Non-pigmented ciliary epithelial cell (primary cell): ENCODE results near the gene TRIM43.
"Not testable (repeated sequence)": the region's sequence is repeated elsewhere in the genome, so short reads cannot be mapped to it uniquely, and the experiment has no call there.

Experiments used
- DNase-seq: peaks from one replicate; pipeline ENCODE4 v3.0.0-alpha.2; 2010; ENCODE audit warnings: low read depth

The TRIM43 gene

DNA sequence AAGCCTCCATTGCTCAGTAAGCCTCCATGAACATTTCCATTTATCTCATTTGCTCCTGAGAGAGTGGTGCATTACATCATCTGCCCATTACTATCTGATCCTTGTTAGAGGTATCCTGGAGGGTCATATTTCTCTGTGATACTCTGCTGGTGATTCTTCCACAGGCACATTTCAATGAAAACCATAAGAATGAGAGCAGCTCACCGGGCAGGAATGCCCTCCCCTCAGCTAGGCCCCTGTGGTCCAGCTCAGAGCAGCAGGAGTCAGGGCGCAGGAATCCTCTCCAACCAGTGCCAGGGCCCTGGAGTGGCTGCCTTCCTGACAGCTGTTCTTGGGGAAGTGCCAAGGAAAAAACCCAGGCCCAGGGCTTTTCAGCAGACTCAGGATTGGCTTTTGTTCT is 50.0 kb downstream of the TRIM43 start:
- not testable (repeated sequence) for DNase-seq

DNA sequence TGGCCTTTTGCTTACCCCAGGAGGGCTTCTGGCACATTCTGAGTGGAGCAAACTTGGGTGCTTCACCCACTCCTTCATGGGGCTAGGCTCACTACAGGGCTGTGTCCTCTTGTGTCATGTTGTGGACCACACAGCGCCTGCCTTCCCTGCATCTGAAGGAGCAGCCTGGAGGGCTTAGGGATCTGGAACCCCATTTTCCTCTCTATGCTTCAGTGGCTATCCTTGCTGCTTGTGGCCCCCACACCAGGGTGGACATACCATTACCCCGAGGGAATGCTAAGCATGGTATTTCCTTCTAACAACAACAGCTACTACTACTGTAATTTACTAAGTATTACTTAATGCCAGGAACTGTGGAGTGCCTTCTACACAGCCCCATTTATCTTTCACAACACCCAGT is 50.6 kb downstream of the TRIM43 start:
- DNase-seq: not testable (repeated sequence)

DNA sequence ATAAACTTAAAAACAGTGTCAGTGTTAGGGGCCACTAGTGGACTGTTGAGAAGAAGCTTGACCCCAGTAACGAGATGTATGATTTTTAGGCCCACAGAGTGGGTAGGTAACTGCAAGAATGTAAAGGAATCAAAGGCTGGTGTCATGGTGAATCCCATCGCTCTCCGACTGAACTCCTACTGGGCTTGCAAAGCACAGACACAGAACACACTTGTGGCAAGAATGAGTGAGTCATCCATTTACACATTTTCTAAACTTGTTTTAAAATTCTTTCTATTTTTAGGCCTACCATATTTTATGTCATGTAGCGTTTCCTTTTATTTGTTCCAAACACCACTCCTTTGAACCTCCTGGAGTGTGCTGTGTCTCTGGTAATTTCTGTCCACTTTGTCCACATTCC is 51.1 kb downstream of the TRIM43 start:
- DNase-seq: not testable (repeated sequence)

DNA sequence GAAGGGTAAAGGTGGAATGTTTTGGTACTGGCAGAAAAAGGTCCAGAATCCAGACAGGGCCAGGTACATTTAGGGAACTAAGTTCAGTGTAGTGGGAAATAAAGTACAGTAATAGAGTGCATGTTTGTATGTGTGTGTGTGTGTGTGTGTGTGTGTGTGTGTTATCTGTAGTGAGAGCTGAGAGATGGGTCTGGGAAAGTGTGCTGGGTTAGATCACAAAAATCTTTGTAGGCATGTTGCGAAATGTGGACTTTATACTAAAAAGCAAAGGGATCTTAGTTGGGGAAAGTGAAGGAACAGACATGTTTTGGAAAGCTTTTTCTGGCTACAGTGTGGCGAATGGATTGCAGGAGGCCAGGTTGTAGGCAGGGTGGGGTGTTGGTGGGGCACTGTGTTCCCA is 53.5 kb downstream of the TRIM43 start:
- not testable (repeated sequence) for DNase-seq

DNA sequence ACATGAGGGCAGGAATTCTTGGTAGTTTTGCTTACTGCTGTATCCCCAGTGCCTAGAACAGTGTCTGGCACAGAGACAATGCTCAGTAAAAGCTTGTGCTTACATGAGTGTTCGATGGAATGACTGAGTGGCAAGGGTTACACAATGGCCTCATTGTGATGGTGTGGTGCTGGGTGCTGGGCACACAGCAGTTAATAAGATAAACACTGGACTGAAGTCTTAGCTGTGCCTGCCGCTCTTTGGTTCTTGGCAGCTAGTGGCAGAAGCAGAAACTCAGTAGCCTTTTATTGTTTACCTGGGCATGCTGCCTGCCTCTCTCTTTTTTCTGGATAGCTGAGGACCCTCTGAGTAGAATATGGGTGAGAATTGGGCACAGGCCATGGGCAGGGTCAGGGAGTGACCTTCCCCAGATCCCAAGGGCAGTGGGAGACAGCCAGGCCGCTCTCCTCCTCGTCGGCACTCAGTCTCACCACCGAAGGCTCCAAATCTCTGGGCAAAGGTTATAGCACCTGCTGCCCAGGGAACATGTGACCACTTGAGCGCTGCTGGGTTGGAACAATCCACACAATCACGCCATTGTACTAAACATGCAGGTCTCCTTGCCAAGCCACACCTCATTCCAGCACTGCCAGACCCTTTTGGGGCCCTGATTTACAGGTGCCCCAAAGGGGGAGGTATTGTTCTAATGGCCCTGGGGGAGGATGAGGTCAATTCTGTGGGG is 54.6 kb downstream of the TRIM43 start:
- DNase-seq: not testable (repeated sequence)

DNA sequence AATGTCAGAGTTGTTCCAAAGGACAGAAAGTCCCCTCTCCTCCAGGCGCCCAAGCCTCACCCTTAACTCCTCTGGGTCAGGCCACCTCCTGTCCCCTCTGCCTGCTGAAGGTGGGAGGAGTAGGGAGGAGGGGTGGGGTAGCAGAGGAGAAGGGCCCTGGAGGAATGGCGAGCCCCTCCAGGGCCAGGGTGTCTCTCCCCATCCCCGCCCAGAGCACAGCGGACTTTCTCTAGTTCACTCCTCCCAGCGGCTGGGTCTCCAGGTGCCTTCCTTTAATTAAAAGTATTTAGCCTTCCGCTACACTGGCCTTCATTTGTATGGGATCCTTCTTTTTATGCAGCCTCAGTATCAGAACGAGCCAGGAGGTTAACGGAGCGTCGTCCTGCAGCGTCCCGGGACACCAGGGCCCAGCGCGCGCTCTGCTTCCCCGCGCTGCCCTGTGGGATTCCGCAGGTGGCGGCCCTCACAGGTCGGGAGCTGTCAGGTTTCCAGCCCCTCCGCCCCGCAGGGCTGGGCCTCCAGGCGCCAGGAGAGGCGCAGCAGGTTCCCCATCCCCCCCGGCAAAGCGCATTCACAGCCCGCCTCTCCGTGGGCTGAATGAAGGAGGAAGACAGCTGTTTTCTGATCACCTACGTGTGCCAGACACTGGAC is 57.2 kb downstream of the TRIM43 start:
- DNase-seq: not testable (repeated sequence)
